SK-N-SH (cell line): ENCODE data around the gene OR8G5. TPM values are rescaled to one million over a fixed set of nuclear protein-coding genes. Genes with fewer than 3 reads are reported as not detected.

ENCODE experiments used
- CTCF ChIA-PET: fragments of 300-600, 350-600 bp; formaldehyde crosslinking; extraction: SDS; loops from one replicate; lab custom pipeline; 2021; lab: Yijun Ruan, JAX
- POLR2A ChIA-PET: fragments of 350-600 bp; sonication (Branson Sonifier 250); formaldehyde crosslinking; extraction: SDS; loops from one replicate; lab custom pipeline; 2020; ENCODE audit warnings: antibody characterized with exemption, inconsistent platforms; lab: Yijun Ruan, JAX
- DNase-seq: peaks from one replicate; pipeline ENCODE4 v3.0.0; 2012
- H2AFZ ChIP-seq: fragments of 200-600 bp; sonication (generic); 2 replicates; pipeline ENCODE4 v1.8.1; 2016; ENCODE audit warnings: antibody characterized with exemption, mild to moderate bottlenecking, low read depth
- H3F3A ChIP-seq: fragments of 200-600 bp; sonication (generic); replicated peaks from 2 replicates; pipeline ENCODE3; 2016; ENCODE audit warnings: antibody characterized with exemption, mild to moderate bottlenecking; ENCODE audit not compliant: insufficient read depth
- H3K27ac ChIP-seq, 2 experiments: fragments of 200-500 bp in 1 of 2; fragments of 200-600 bp in 1 of 2; sonication (Bioruptor generic) in 1 of 2; sonication (generic), shearing (Covaris generic) in 1 of 2; 2 replicates each; pipeline versions ENCODE4 v1.5.1 to v1.6.1; 2014 to 2016; ENCODE audit warnings: low read depth in 2 of 2, inconsistent platforms in 1 of 2, low read length in 1 of 2, mild to moderate bottlenecking in 1 of 2, mixed read lengths in 1 of 2
- H3K27me3 ChIP-seq: fragments of 200-600 bp; sonication (generic), shearing (Covaris generic); 2 replicates; pipeline ENCODE4 v1.6.1; 2016; ENCODE audit warnings: mixed run types; ENCODE audit not compliant: insufficient read depth
- H3K36me3 ChIP-seq, 2 experiments: fragments of 200-500 bp in 1 of 2; fragments of 200-600 bp in 1 of 2; sonication (Bioruptor generic) in 1 of 2; sonication (generic) in 1 of 2; replicated peaks in 1 of 2; 2 replicates each; pipeline versions ENCODE3 to v1.5.1; 2014 to 2016; ENCODE audit warnings: low read length in 1 of 2, mild to moderate bottlenecking in 1 of 2; ENCODE audit not compliant: insufficient read depth in 2 of 2, control insufficient read depth in 1 of 2
- H3K4me1 ChIP-seq, 2 experiments: fragments of 200-500 bp in 1 of 2; fragments of 200-600 bp in 1 of 2; sonication (Bioruptor generic) in 1 of 2; sonication (generic), shearing (Covaris generic) in 1 of 2; 2 replicates each; pipeline versions ENCODE4 v1.5.1 to v1.6.1; 2014 to 2016; ENCODE audit warnings: low read depth in 1 of 2, low read length in 1 of 2, mixed run types in 1 of 2; ENCODE audit not compliant: insufficient read depth in 2 of 2, control insufficient read depth in 1 of 2
- H3K4me2 ChIP-seq: fragments of 200-600 bp; sonication (generic), shearing (Covaris generic); 2 replicates; pipeline ENCODE4 v1.6.1; 2017; ENCODE audit warnings: mixed run types
- H3K4me3 ChIP-seq, 2 experiments: fragments of 200-500 bp in 1 of 2; fragments of 200-600 bp in 1 of 2; sonication (Bioruptor generic) in 1 of 2; sonication (generic), shearing (Covaris generic) in 1 of 2; 2 replicates each; pipeline versions ENCODE4 v1.5.1 to v1.8.1; 2014 to 2016; ENCODE audit warnings: low read depth in 2 of 2, inconsistent platforms in 1 of 2, low read length in 1 of 2, mild to moderate bottlenecking in 1 of 2, mixed read lengths in 1 of 2, moderate library complexity in 1 of 2
- H3K79me2 ChIP-seq: fragments of 200-600 bp; sonication (generic); 2 replicates; pipeline ENCODE4 v1.8.1; 2017; ENCODE audit warnings: mild to moderate bottlenecking; ENCODE audit not compliant: insufficient read depth
- H3K9ac ChIP-seq: fragments of 200-600 bp; sonication (generic); 2 replicates; pipeline ENCODE4 v1.6.1; 2017; ENCODE audit warnings: mixed run types
- H3K9me2 ChIP-seq: fragments of 200-600 bp; sonication (generic); 2 replicates; pipeline ENCODE4 v1.6.1; 2017; ENCODE audit warnings: mixed run types
- H3K9me3 ChIP-seq: fragments of 200-600 bp; sonication (generic); 2 replicates; pipeline ENCODE4 v1.6.1; 2017; ENCODE audit warnings: mixed run types, mild to moderate bottlenecking, moderate library complexity
- H4K20me1 ChIP-seq: fragments of 200-600 bp; sonication (generic); 2 replicates; pipeline ENCODE4 v1.6.1; 2017; ENCODE audit warnings: mild to moderate bottlenecking, mixed run types; ENCODE audit not compliant: insufficient read depth
- CHD2 ChIP-seq: fragments of 150-350 bp; IDR thresholded peaks from 2 replicates; pipeline ENCODE4 v1.6.1; 2018; ENCODE audit warnings: low read length; ENCODE audit not compliant: partially characterized antibody
- ELF1 ChIP-seq: IDR thresholded peaks from 2 replicates; pipeline ENCODE4 v1.4.0; 2012
- FOSL2 ChIP-seq: IDR thresholded peaks from 2 replicates; pipeline ENCODE4 v1.4.0; 2012; ENCODE audit warnings: low read depth, mild to moderate bottlenecking, moderate library complexity, borderline replicate concordance
- FOXM1 ChIP-seq: IDR thresholded peaks from 2 replicates; pipeline ENCODE4 v1.4.0; 2012; ENCODE audit warnings: low read depth, mild to moderate bottlenecking
- GATA2 ChIP-seq: sonication (generic); formaldehyde crosslinking; IDR thresholded peaks from 2 replicates; pipeline ENCODE4 v1.5.0; 2020; ENCODE audit warnings: mild to moderate bottlenecking, missing genetic modification reagents
- IRF3 ChIP-seq: fragments of 150-350 bp; IDR thresholded peaks from 2 replicates; pipeline ENCODE4 v1.6.1; 2016; ENCODE audit warnings: mild to moderate bottlenecking, low read depth, low read length
- MAX ChIP-seq: IDR thresholded peaks from 2 replicates; pipeline ENCODE4 v1.4.0; 2012; ENCODE audit warnings: low read depth
- MXI1 ChIP-seq: IDR thresholded peaks from 2 replicates; pipeline ENCODE4 v1.6.1; 2012; ENCODE audit warnings: mild to moderate bottlenecking, low read depth, low read length, improper control_type of control experiment
- RAD21 ChIP-seq: IDR thresholded peaks from 2 replicates; pipeline ENCODE4 v1.6.1; 2012; ENCODE audit warnings: mild to moderate bottlenecking, low read length
- SIN3A ChIP-seq: IDR thresholded peaks from 2 replicates; pipeline ENCODE4 v1.6.1; 2012; ENCODE audit warnings: low read depth, mild to moderate bottlenecking, low read length, moderate library complexity, borderline replicate concordance
- SMC3 ChIP-seq: IDR thresholded peaks from 2 replicates; pipeline ENCODE4 v1.6.1; 2012; ENCODE audit warnings: low read depth, low read length, improper control_type of control experiment
- TAF1 ChIP-seq: IDR thresholded peaks from 2 replicates; pipeline ENCODE4 v1.6.1; 2012; ENCODE audit warnings: low read depth, mild to moderate bottlenecking, low read length, moderate library complexity, borderline replicate concordance
- TCF12 ChIP-seq: IDR thresholded peaks from 2 replicates; pipeline ENCODE4 v1.4.0; 2012
- USF1 ChIP-seq: IDR thresholded peaks from 2 replicates; pipeline ENCODE4 v1.4.0; 2012; ENCODE audit warnings: low read depth, borderline replicate concordance
- WGBS: methylation state at CpG from one replicate; pipeline ENCODE4 v1.1.6; 2017; ENCODE audit warnings: low lambda C conversion rate; 5-methylcytosine and 5-hydroxymethylcytosine counted together
- polyA plus RNA-seq, 3 experiments: library from polyadenylated mRNA; depleted of rRNA; stranded (reverse); fragments of >200 nt; gene quantifications; 2 replicates each; pipeline ENCODE4 v1.2.3, GENCODE V29; 2012
- TF ChIP-seq, protein P1 (sequence below): fragments of 150-350 bp; IDR thresholded peaks from 2 replicates; pipeline ENCODE4 v1.6.1; 2017; ENCODE audit warnings: antibody characterized with exemption, low read length, low read depth, borderline replicate concordance
- TF ChIP-seq, protein P2 (sequence below): IDR thresholded peaks from 2 replicates; pipeline ENCODE4 v1.4.0; 2012; ENCODE audit warnings: low read depth, borderline replicate concordance

Gene OR8G5
- polyA plus RNA-seq, 1 of the 3 experiments (the other 2 are of a cell fraction): not detected

GRCh38 chr11:124297921-124298320 is 41.7 kb downstream of the OR8G5 start:
- no peak overlapping the region for H3K9ac ChIP-seq
- no peaks in the 10 kb centered on the region for H3F3A ChIP-seq
- H3K4me1 ChIP-seq: no peaks in the 10 kb centered on the region
- CTCF ChIA-PET: no interaction called here
- no peaks in the 10 kb centered on the region for H4K20me1 ChIP-seq
- no peaks in the 10 kb centered on the region for H3K27me3 ChIP-seq
- H3K9me3 ChIP-seq: no peaks in the 10 kb centered on the region
- 4% methylated on average over 4 of the region's 4 CpGs for WGBS
- no peak overlapping the region for H2AFZ ChIP-seq
- DNase-seq: no peak
- no peaks in the 10 kb centered on the region for H3K79me2 ChIP-seq
- no peak overlapping the region for H3K4me2 ChIP-seq
- TF ChIP-seq GATA2 (CRISPR knock-in tag): no peak
- TF ChIP-seq TCF12: no peak
- TF ChIP-seq CHD2: no peak
- TF ChIP-seq TAF1: no peak
- TF ChIP-seq, protein P1, sequence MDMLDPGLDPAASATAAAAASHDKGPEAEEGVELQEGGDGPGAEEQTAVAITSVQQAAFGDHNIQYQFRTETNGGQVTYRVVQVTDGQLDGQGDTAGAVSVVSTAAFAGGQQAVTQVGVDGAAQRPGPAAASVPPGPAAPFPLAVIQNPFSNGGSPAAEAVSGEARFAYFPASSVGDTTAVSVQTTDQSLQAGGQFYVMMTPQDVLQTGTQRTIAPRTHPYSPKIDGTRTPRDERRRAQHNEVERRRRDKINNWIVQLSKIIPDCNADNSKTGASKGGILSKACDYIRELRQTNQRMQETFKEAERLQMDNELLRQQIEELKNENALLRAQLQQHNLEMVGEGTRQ: no peak
- TF ChIP-seq MAX: no peak
- TF ChIP-seq MXI1: no peak
- TF ChIP-seq FOXM1: no peak
- TF ChIP-seq USF1: no peak
- no peak for TF ChIP-seq SIN3A
- no peak for TF ChIP-seq FOSL2
- no peak for TF ChIP-seq ELF1
- no peak for TF ChIP-seq SMC3
- TF ChIP-seq IRF3: no peak
- TF ChIP-seq RAD21: no peak
- TF ChIP-seq, protein P2, sequence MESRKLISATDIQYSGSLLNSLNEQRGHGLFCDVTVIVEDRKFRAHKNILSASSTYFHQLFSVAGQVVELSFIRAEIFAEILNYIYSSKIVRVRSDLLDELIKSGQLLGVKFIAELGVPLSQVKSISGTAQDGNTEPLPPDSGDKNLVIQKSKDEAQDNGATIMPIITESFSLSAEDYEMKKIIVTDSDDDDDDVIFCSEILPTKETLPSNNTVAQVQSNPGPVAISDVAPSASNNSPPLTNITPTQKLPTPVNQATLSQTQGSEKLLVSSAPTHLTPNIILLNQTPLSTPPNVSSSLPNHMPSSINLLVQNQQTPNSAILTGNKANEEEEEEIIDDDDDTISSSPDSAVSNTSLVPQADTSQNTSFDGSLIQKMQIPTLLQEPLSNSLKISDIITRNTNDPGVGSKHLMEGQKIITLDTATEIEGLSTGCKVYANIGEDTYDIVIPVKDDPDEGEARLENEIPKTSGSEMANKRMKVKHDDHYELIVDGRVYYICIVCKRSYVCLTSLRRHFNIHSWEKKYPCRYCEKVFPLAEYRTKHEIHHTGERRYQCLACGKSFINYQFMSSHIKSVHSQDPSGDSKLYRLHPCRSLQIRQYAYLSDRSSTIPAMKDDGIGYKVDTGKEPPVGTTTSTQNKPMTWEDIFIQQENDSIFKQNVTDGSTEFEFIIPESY: no peak
- no peaks in the 10 kb centered on the region for H3K9me2 ChIP-seq
- H3K27ac ChIP-seq: no peak overlapping the region
- POLR2A ChIA-PET: no interaction called here
- H3K4me3 ChIP-seq: no peak overlapping the region
- no peaks in the 10 kb centered on the region for H3K36me3 ChIP-seq
